Keratinocyte (primary cell): ENCODE results near the gene WDR91. TPM values are rescaled to one million over a fixed set of nuclear protein-coding genes. Genes with fewer than 3 reads are reported as not detected.

Experiments used
- DNase-seq: peaks from one replicate; pipeline ENCODE4 v3.0.0-alpha.2; 2011; ENCODE audit warnings: low read depth, missing footprints, low spot score
- FAIRE-seq: peaks from 2 replicates; lab custom pipeline; 2011; peaks lifted over from hg19 to GRCh38; lab: Jason Lieb, UNC
- H2AFZ ChIP-seq: 2 replicates; pipeline ENCODE4 v1.6.0; 2012; ENCODE audit warnings: low read length, control low read depth, inconsistent platforms; ENCODE audit not compliant: control insufficient read depth
- H3K27ac ChIP-seq: 2 replicates; pipeline ENCODE4 v1.5.1; 2011; ENCODE audit warnings: low read length; ENCODE audit not compliant: control insufficient read depth, insufficient read depth
- H3K27me3 ChIP-seq: 3 replicates; pipeline ENCODE4 v1.6.0; 2011; ENCODE audit warnings: low read length; ENCODE audit not compliant: control insufficient read depth, insufficient read depth; ENCODE audit errors: extremely low read depth
- H3K36me3 ChIP-seq, 2 experiments: 2 replicates in 1 of 2; 3 replicates in 1 of 2; pipeline ENCODE4 v1.5.1; 2011; ENCODE audit warnings: low read length in 2 of 2, mild to moderate bottlenecking in 1 of 2; ENCODE audit not compliant: control insufficient read depth in 2 of 2, insufficient read depth in 2 of 2; ENCODE audit errors: extremely low read depth in 1 of 2
- H3K4me1 ChIP-seq: 3 replicates; pipeline ENCODE4 v1.5.1; 2011; ENCODE audit warnings: low read length; ENCODE audit not compliant: control insufficient read depth, insufficient read depth; ENCODE audit errors: extremely low read depth
- H3K4me2 ChIP-seq: 3 replicates; pipeline ENCODE4 v1.6.0; 2011; ENCODE audit warnings: low read depth, low read length; ENCODE audit not compliant: control insufficient read depth, insufficient read depth; ENCODE audit errors: extremely low read depth
- H3K4me3 ChIP-seq, 3 experiments: fragments of 200-600 bp in 1 of 3; sonication (generic) in 1 of 3; 2 replicates in 2 of 3; 3 replicates in 1 of 3; pipeline ENCODE4 v1.5.1; 2011 to 2016; ENCODE audit warnings: low read length in 3 of 3, mild to moderate bottlenecking in 3 of 3, control low read depth in 2 of 3, inconsistent platforms in 1 of 3, low read depth in 1 of 3, mixed read lengths in 1 of 3, mixed run types in 1 of 3, moderate library complexity in 1 of 3; ENCODE audit not compliant: control insufficient read depth in 2 of 3, insufficient read depth in 2 of 3; ENCODE audit errors: extremely low read depth in 1 of 3
- H3K79me2 ChIP-seq: 2 replicates; pipeline ENCODE4 v1.6.0; 2012; ENCODE audit warnings: low read length; ENCODE audit not compliant: control insufficient read depth, insufficient read depth
- H3K9ac ChIP-seq: 3 replicates; pipeline ENCODE4 v1.6.0; 2011; ENCODE audit warnings: low read length; ENCODE audit not compliant: control insufficient read depth, insufficient read depth; ENCODE audit errors: extremely low read depth
- H3K9me1 ChIP-seq: 3 replicates; pipeline ENCODE4 v1.6.0; 2011; ENCODE audit warnings: low read length; ENCODE audit not compliant: control insufficient read depth, insufficient read depth; ENCODE audit errors: extremely low read depth
- H3K9me3 ChIP-seq: 2 replicates; pipeline ENCODE4 v1.5.1; 2012; ENCODE audit warnings: low read depth, low read length; ENCODE audit not compliant: control insufficient read depth
- H4K20me1 ChIP-seq: 3 replicates; pipeline ENCODE4 v1.6.0; 2011; ENCODE audit warnings: low read length; ENCODE audit not compliant: control insufficient read depth, insufficient read depth; ENCODE audit errors: extremely low read depth
- CTCF ChIP-seq, 3 experiments: IDR thresholded peaks in 1 of 3; conservative IDR thresholded peaks in 1 of 3; optimal IDR thresholded peaks in 1 of 3; 2 replicates in 2 of 3; 3 replicates in 1 of 3; pipeline versions ENCODE3 to v1.5.1; 2011; ENCODE audit warnings: low read length in 3 of 3, mild to moderate bottlenecking in 3 of 3, moderate library complexity in 2 of 3, control low read depth in 1 of 3, inconsistent platforms in 1 of 3; ENCODE audit not compliant: insufficient read depth in 2 of 3; ENCODE audit errors: extremely low read depth in 1 of 3
- EZH2 ChIP-seq: IDR thresholded peaks from one replicate; pipeline ENCODE4 v1.6.1; 2012; ENCODE audit warnings: inconsistent platforms, mild to moderate bottlenecking, low read length, moderate library complexity
- dilution Hi-C: fragments of 300-500 bp; cut with MboI; formaldehyde crosslinking; loops from one replicate; pipeline ENCODE4 v1.7.0; 2020; ENCODE audit warnings: low sequenced_read_pairs; ENCODE audit not compliant: extremely low pct_ligation_motif_present
- polyA plus RNA-seq, 5 experiments: library from polyadenylated mRNA; depleted of rRNA in 3 of 5; stranded (reverse) in 3 of 5; stranded (forward) in 1 of 5; unstranded in 1 of 5; fragments of >200 nt; gene quantifications; 1 replicate in 1 of 5; 2 replicates in 3 of 5; 3 replicates in 1 of 5; pipeline versions ENCODE4 v1.2.1 to v1.2.3, GENCODE V29; 2011 to 2012; ENCODE audit warnings: missing spikeins in 2 of 5, low read depth in 1 of 5, low replicate concordance in 1 of 5

Gene WDR91
- polyA plus RNA-seq, 1 donor (not counting 4 experiments of a cell fraction or from before 2014, with no cell fraction given): 22.5 TPM

- dilution Hi-C loops: loop anchor here (25.0 kb wide), 1 partner anchor 177 kb away; the partner anchor contains the start of gene AGBL3
- peaks cover 19% of the 10 kb centered on the region for H3K79me2 ChIP-seq
- H3K27ac ChIP-seq: no peak overlapping the region
- peaks cover 5% of the 10 kb centered on the region for H3K9me1 ChIP-seq
- no peaks in the 10 kb centered on the region for H3K9me3 ChIP-seq
- FAIRE-seq (no peak), DNase-seq (no peak)
- TF ChIP-seq CTCF (optimal IDR thresholded peaks at IDR 0.05 in 1 of 3, IDR thresholded peaks at IDR 0.05 in 1 of 3, conservative IDR thresholded peaks at IDR 0.05 in 1 of 3; ENCODE audit: extremely low read depth in 1 of 3, insufficient read depth in 2 of 3, low read length in 3 of 3): no peak
- H3K9ac ChIP-seq: no peak overlapping the region
- H3K4me2 ChIP-seq: no peak overlapping the region
- no peak overlapping the region for H2AFZ ChIP-seq
- H3K36me3 ChIP-seq: peaks cover 27 to 33% of the 10 kb centered on the region in 2 experiments
- no peaks in the 10 kb centered on the region for H3K27me3 ChIP-seq
- no peak overlapping the region for H3K4me3 ChIP-seq
- peaks cover 20% of the 10 kb centered on the region for H3K4me1 ChIP-seq
- no peaks in the 10 kb centered on the region for H4K20me1 ChIP-seq
These were observed 46.8 kb downstream of the WDR91 start for GRCh38 chr7:135164357-135165061.

- no peak for DNase-seq
- Histone ChIP-seq H3K9ac (no peak overlapping the region), H3K4me1 (peaks cover 7% of the 10 kb centered on the region), H3K4me3 (no peak overlapping the region), H3K27ac (no peak overlapping the region), H3K79me2 (peaks cover 4% of the 10 kb centered on the region), H3K9me1 (peaks cover 2% of the 10 kb centered on the region), H4K20me1 (no peaks in the 10 kb centered on the region), H3K4me2 (no peak overlapping the region), H3K27me3 (no peaks in the 10 kb centered on the region), H3K36me3 (peaks cover 20 to 22% of the 10 kb centered on the region in 2 experiments), H3K9me3 (no peaks in the 10 kb centered on the region), H2AFZ (no peak overlapping the region)
- no peak for FAIRE-seq
- TF ChIP-seq CTCF (optimal IDR thresholded peaks at IDR 0.05 in 1 of 3, IDR thresholded peaks at IDR 0.05 in 1 of 3, conservative IDR thresholded peaks at IDR 0.05 in 1 of 3; ENCODE audit: extremely low read depth in 1 of 3, insufficient read depth in 2 of 3, low read length in 3 of 3): no peak
- no peak for TF ChIP-seq EZH2
- dilution Hi-C loops: loop anchor here (25.0 kb wide), 1 partner anchor 175 kb away; the partner anchor contains the start of gene AGBL3
These were observed 48.8 kb downstream of the WDR91 start for GRCh38 chr7:135162382-135163001.
